Endometrial microvascular endothelial cells (primary cell): ENCODE measurements around the gene CC2D2A. TPM values are rescaled to one million over a fixed set of nuclear protein-coding genes. Genes with fewer than 3 reads are reported as not detected.

ENCODE experiments used
- in situ Hi-C: cut with HindIII; loops from 2 replicates; pipeline ENCODE4 v1.10.0; 2017; ENCODE audit warnings: low sequenced_read_pairs, low pct_unique_long_range_greater_than_20kb; ENCODE audit errors: inconsistent ontology term
- total RNA-seq: library from RNA; depleted of rRNA; stranded (reverse); fragments of >200 nt; gene quantifications from one replicate; pipeline ENCODE4 v1.2.3, GENCODE V29; 2015; ENCODE audit errors: inconsistent ontology term

The CC2D2A gene
- total RNA-seq, 1 donor from 2014 or later = 1.7 TPM

DNA sequence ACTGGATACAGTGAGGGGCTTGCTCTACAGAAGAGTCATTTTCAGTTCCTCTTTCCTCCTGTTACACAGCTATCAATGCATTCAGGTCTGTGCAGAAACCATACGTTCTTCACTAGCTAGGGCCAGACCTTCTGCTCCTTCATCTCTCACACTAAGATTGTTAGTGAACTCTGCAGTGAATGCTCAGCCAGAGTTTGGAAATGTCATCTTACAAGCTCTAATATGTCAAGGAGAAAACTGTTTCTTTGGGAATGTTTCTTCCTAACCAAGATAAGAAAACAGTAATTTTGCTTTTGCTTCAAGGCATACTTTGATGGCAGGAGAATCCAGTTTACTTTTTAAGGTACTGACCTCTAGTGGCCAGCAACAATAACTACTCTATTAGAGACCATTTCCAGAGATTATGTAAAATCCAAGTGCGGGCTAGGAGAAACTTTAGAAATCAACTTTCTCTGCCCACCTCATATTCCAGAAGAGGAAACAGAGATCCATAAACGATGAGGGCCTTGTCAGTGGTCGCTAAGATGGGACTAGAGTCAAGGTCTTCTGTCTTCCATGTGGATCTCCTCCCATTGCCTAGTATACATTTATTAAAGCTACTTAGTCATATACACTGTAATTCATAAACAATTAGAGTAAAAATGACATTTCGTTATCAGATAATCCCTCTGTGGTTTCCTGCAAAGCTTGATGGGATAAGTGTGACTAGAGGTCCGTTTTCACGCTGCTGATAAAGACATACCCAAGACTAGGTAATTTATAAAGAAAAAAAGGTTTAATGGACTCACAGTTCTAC, 12.1 kb upstream of the CC2D2A start:
- in situ Hi-C loops = no loop called here

- in situ Hi-C loops = no loop called here
Observed at GRCh38 chr4:15458616-15459015, 11.1 kb upstream of the CC2D2A start.

GRCh38 chr4:15459706-15460105, 10.0 kb upstream of the CC2D2A start:
- in situ Hi-C loops = no loop called here

GRCh38 chr4:15466596-15466995, 3.1 kb upstream of the CC2D2A start:
- in situ Hi-C loops = no loop called here

DNA sequence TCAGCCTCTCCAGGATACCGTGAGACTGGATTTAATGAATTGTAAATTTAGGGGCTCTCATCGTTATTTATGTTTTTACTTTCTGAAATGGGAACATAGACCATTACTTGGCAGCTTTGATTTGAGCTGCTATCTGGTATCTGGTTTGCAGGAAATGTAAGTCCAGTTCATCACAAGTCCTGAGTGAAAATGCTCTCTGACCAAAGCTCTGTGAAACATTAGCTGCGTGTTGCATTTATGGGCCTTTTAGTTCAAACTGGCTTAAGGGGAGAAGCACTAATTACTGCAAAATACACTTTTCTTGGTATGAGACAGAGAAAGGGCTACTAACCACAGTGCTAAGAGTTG, 420 bp downstream of the CC2D2A start:
- in situ Hi-C loops = no loop called here

DNA sequence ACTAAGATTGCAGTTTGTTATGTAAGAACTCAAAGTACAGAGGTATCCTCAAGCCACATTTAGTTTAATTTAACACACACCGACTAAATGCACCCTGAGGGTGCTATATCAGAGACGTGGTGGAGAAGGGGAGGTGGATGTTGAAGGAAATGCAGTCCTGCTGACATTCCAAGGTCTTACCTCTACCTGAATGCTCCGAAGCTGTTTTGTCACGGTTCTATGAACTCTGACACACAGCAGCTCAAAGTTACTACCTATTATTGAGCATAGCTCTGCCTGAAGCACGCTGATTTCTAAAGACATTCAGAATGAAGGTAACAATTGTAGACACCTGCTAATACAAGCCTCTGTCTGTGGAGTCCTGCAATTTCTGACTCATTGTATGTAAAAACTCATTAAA, 6.7 kb downstream of the CC2D2A start:
- in situ Hi-C loops = no loop called here

DNA sequence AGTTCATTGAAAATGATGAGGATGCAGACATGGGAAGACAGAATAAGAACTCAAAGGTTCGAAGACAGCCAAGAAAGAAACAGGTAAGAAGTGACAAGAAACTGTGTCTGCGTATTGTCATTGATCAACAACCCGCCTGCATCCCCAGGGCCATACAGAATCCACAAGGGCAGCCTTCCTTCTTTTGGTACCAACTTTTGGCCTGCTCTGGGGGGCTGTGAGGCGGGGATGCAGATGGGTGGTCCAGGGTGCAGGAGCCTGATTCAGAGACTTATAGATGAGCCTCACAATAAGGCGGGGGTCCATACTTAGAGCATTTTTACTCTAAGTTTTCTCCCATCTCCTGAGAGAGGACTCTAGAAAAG, 9.0 kb downstream of the CC2D2A start:
- in situ Hi-C loops = no loop called here

GRCh38 chr4:15479089-15479912, 9.6 kb downstream of the CC2D2A start:
- in situ Hi-C loops = no loop called here

DNA sequence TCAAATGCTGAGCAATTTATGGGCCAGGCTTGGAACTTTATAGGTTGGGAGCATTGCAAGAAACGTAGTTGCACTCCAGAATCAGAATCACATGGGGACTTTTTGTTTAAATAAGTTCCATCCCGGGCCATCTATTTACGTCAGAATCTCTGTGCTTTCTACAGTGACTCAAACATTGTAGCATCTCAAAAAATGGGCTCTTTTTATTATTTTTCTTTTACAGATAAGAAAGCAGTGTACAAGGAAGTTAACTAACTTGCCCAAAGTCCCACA, 10.2 kb downstream of the CC2D2A start:
- in situ Hi-C loops = no loop called here

DNA sequence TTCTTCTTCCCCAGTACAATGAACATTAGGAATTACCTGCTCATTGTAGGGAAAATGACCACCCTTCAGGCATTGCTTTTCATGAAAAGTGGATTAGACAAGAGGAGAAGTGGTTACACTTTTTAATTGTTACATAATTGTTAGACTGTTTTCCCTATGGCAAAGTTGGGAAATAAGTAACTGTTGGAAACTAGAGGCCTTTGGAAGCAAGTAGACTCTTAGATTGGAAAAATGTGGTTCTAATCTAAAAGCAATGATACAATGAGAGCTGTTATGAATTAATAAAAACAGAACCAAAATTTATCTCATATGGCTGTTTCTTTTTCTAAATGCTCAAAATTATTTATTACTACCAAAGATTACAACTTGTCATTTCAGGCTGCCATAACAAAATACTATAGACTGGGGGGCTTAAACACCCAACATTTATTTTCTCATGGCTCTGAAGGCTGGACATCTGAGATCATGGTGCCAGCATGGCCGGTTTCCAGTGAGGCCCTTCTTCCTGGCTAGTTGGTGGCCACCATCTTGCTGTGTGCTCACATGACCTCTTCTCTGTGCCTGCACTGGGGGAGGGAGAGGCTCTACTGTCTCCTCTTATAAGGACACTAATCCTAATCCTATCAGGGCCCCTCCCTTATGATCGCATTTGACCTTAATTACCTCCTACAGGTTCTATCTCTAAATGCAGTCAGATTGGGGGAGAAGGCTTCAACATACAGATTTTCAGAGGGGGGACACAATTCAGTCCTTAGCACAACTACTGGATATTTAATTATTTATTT, 12.5 kb downstream of the CC2D2A start:
- in situ Hi-C loops = no loop called here

- in situ Hi-C loops = no loop called here
Observed at GRCh38 chr4:15482842-15483241, 13.2 kb downstream of the CC2D2A start.

GRCh38 chr4:15488136-15488535, 18.5 kb downstream of the CC2D2A start:
- in situ Hi-C loops = no loop called here

DNA sequence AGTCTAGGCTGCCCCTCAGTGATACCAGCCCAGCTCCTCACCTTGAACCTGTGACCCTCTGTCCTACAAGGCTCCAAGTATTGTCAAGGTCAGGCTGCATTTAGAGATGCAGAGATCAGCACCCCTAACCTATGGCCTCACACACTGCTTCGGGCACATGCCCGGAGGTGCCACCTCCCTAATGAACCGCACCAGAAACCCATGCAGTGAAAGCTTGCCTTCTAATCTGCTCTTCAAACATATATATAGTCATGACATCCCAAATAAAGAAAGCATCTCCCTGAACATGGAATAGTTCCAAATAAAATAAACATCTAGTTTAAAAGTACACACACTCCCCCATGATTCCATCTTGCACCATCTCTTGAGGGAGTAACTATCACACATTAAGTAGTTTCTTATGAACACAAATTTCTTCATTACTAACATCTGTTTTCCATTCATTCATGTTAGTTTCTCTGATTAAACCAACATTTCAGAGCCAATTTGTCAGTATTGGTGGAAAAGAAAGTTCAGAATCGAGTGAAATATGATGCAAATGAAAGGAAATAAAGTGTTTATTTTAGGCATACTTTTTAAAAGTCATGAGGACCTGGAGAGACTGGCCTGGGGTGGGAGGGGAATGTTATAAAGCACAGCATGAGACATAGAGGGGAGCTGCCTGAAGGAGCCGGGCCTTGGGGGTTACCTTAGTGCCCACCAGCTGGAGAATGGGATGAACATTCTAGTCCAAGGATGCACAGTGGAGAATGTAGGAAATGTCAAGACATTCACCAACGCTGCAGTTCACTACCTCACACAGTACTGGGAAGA, 19.2 kb downstream of the CC2D2A start:
- in situ Hi-C loops = no loop called here

DNA sequence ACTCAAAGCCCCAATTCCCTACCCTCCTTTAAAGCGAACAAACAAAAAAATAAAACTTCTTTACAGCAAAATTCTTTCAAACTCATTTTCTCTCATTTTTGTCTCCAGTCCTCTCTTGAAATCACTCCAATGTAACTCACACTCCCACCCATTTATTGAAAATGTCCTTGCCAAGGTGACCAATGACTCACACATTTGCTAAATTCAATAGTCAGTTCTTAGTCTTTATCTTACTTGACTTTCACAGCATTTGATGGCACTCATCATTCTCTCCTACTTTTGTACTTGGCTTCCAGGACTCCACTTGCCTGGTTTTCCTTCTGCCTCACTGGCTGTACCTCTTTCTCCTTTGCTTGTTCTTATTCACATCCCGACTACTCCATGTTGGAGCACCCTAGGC, 19.9 kb downstream of the CC2D2A start:
- in situ Hi-C loops = no loop called here

DNA sequence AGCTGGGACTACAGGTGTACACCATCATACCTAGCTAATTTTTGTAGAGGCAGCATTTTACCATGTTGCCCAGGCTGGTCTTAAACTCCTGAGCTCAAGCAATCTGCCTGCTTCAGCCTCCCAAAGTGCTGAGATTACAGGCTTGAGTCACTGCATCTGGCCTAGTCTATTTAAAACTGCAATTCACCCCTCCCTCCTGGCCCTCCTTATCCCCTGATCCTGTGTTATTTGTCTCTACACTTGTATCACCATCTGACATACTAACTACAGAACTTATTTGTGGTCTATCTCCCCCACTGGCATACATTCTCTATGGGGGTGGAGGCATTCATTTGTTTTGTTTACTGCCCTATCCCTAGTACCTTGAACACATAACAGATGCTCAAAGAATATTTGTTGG, 23.7 kb downstream of the CC2D2A start:
- in situ Hi-C loops = no loop called here

- in situ Hi-C loops = no loop called here
Observed at GRCh38 chr4:15495621-15496020, 25.9 kb downstream of the CC2D2A start.

- in situ Hi-C loops = no loop called here
Observed at GRCh38 chr4:15498356-15498755, 28.7 kb downstream of the CC2D2A start.

- in situ Hi-C loops = no loop called here
Observed at GRCh38 chr4:15500701-15501100, 31.0 kb downstream of the CC2D2A start.

DNA sequence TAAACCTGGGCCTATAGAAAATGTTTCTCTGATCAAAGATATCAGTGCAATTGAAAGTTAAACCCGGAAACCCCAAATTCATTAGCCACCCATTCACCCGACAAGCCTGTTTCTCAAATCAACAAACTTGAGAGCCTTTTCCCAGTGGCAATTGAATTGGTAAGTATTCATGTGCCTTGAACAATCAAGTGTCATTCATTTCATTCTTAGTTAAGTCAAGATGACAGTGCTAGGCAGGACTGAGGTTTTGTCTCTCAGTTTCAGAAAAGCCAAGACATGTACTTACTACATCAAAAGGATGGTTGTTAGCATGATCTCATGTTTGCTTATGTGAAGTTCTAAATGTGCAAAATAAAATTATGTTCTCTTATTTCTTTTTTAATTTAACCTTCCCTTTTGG, 32.3 kb downstream of the CC2D2A start:
- in situ Hi-C loops = no loop called here
